DOHH2 (cell line): ENCODE measurements around the gene PGAP2.

Source experiments
- CTCF ChIP-seq: fragments of 200-600 bp; sonication (generic); IDR thresholded peaks from one replicate; pipeline ENCODE4 v1.5.1; 2014; ENCODE audit warnings: antibody characterized with exemption, mild to moderate bottlenecking, low read depth, low read length; ENCODE audit not compliant: poor library complexity, severe bottlenecking
- EZH2phosphoT487 ChIP-seq: fragments of 200-600 bp; sonication (generic); IDR thresholded peaks from 2 replicates; pipeline ENCODE4 v1.6.1; 2017; ENCODE audit warnings: borderline replicate concordance, mild to moderate bottlenecking, antibody characterized with exemption, low read length, moderate library complexity, mixed read lengths

GRCh38 chr11:3841426-3842350, 33.3 kb downstream of the PGAP2 start:
- TF ChIP-seq CTCF: peak; percentile 88
- no peak for TF ChIP-seq EZH2phosphoT487
